Lung (tissue), 12 donors: ENCODE data around the gene TM7SF2. TPM values are rescaled to one million over a fixed set of nuclear protein-coding genes. Genes with fewer than 3 reads are reported as not detected.

Experiments used
- ATAC-seq: fragments of 200-7000 bp; cut with Tn5 transposase; one replicate; pipeline ENCODE4 v1.9.1; 2020; ENCODE audit warnings: moderate number of reproducible peaks; ENCODE audit not compliant: insufficient read depth, low FRiP score
- DNase-seq, 3 donors: peaks; one replicate each; pipeline ENCODE4 v3.0.0-alpha.2; 2013 to 2017
- H3K27ac ChIP-seq, 2 donors: one replicate each; pipeline ENCODE4 v1.5.1; 2013; ENCODE audit warnings: mild to moderate bottlenecking in 2 of 2, moderate library complexity in 2 of 2, control low read depth in 1 of 2, inconsistent platforms in 1 of 2, low read depth in 1 of 2, low read length in 1 of 2
- H3K27me3 ChIP-seq, 3 donors: one replicate each; pipeline ENCODE4 v1.5.1; 2013; ENCODE audit warnings: low read length in 2 of 3; ENCODE audit not compliant: control insufficient read depth in 3 of 3, insufficient read depth in 3 of 3
- H3K36me3 ChIP-seq, 4 donors: one replicate each; pipeline ENCODE4 v1.5.1; 2013; ENCODE audit warnings: low read length in 4 of 4, mild to moderate bottlenecking in 1 of 4, moderate library complexity in 1 of 4; ENCODE audit not compliant: control insufficient read depth in 4 of 4, insufficient read depth in 4 of 4
- H3K4me1 ChIP-seq, 5 donors: one replicate each; pipeline ENCODE4 v1.5.1; 2013; ENCODE audit warnings: low read length in 5 of 5, mild to moderate bottlenecking in 2 of 5, moderate library complexity in 1 of 5; ENCODE audit not compliant: control insufficient read depth in 5 of 5, insufficient read depth in 5 of 5
- H3K4me3 ChIP-seq: one replicate; pipeline ENCODE4 v1.5.1; 2013; ENCODE audit warnings: mild to moderate bottlenecking, control low read depth, moderate library complexity
- H3K9ac ChIP-seq, 2 donors: one replicate each; pipeline ENCODE4 v1.5.1; 2013; ENCODE audit warnings: low read length in 2 of 2, control low read depth in 1 of 2; ENCODE audit not compliant: insufficient read depth in 1 of 2
- H3K9me3 ChIP-seq, 4 donors: one replicate each; pipeline ENCODE4 v1.5.1; 2013; ENCODE audit warnings: low read length in 3 of 4, mild to moderate bottlenecking in 1 of 4, moderate library complexity in 1 of 4; ENCODE audit not compliant: control insufficient read depth in 4 of 4, insufficient read depth in 3 of 4
- CTCF ChIP-seq: IDR thresholded peaks from 2 replicates; pipeline ENCODE4 v1.5.1; 2012; ENCODE audit warnings: mild to moderate bottlenecking; ENCODE audit errors: control extremely low read depth, extremely low read depth
- WGBS, 2 donors: extraction: QIAGEN DNeasy Blood & Tissue Kit; methylation state at CpG; one replicate each; pipeline ENCODE4 v1.1.7; 2013; 5-methylcytosine and 5-hydroxymethylcytosine counted together
- polyA plus RNA-seq, 2 donors: library from polyadenylated mRNA; stranded (reverse); fragments of 200-250 nt; gene quantifications; one replicate each; pipeline ENCODE4 v1.2.1, GENCODE V29; 2013
- total RNA-seq, 2 donors: library from RNA; depleted of rRNA in 1 of 2; stranded (reverse); fragments of >200 nt in 1 of 2; gene quantifications; one replicate each; pipeline ENCODE4 v1.2.1, GENCODE V29; 2014 to 2021
- donor health status: control.
- donor health status: control.
- donor health status: Bipolar disorder and iron deficiency.
- donor health status: healthy.
- donor health status: DM: yes; HTN: yes; CAD: no.

TM7SF2 gene
- total and polyA plus RNA-seq, 4 donors = 30.3 to 82.7 (median 54.7) TPM

- DNase-seq (no peak), ATAC-seq (no peak)
- TF ChIP-seq CTCF = no peak
- Histone ChIP-seq H3K9ac (peak overlapping the region; percentile 94 to 97), H3K27me3 (no peaks in the 10 kb centered on the region), H3K27ac (peak overlapping the region; percentile 87 to 92), H3K9me3 (no peaks in the 10 kb centered on the region), H3K4me3 (peak overlapping the region; percentile 90), H3K4me1 (peaks cover 0 to 21% (median 7%) of the 10 kb centered on the region in 5 donors), H3K36me3 (peaks cover 15 to 39% (median 31%) of the 10 kb centered on the region in 4 donors)
- 2% methylated on average over 22 of the region's 22 CpGs for WGBS, 2 donors
Measured at GRCh38 chr11:65121447-65121864, 9.8 kb downstream of the TM7SF2 start.

GRCh38 chr11:65121865-65122696 lies 10.4 kb downstream of the TM7SF2 start, which contains the start of the genes FAU and MRPL49:
Gene FAU, minus strand, starts transcription at chr11:65122134. Its CDS starts 321 bp downstream, at chr11:65121813.
Gene MRPL49, plus strand, starts transcription at chr11:65122321. Its CDS starts 26 bp downstream, at chr11:65122347.
- no peaks in the 10 kb centered on the region for H3K27me3 ChIP-seq
- TF ChIP-seq CTCF = no peak
- H3K4me1 ChIP-seq = peaks cover 0 to 16% (median 7%) of the 10 kb centered on the region in 5 donors
- DNase-seq (peak; percentile 96 to 98 (median 97)), ATAC-seq (peak; percentile 83)
- H3K9me3 ChIP-seq = no peaks in the 10 kb centered on the region
- H3K9ac ChIP-seq = peak within 1 kb of the TSS; percentile 94 to 97
- H3K36me3 ChIP-seq = peaks cover 15 to 45% (median 34%) of the 10 kb centered on the region in 4 donors
- WGBS, 2 donors = 0 to 1% methylated on average over 64 of the region's 64 CpGs
- H3K4me3 ChIP-seq = peak within 1 kb of the TSS; percentile 90
- H3K27ac ChIP-seq = peak within 1 kb of the TSS; percentile 87 to 95

GRCh38 chr11:65124480-65125196 lies 13.0 kb downstream of the TM7SF2 start:
- no peak overlapping the region for H3K9ac ChIP-seq
- peaks cover 0 to 16% (median 7%) of the 10 kb centered on the region in 5 donors for H3K4me1 ChIP-seq
- no peak for TF ChIP-seq CTCF
- no peak overlapping the region for H3K27ac ChIP-seq
- ATAC-seq (no peak), DNase-seq (no peak)
- H3K4me3 ChIP-seq = no peak overlapping the region
- no peaks in the 10 kb centered on the region for H3K27me3 ChIP-seq
- peaks cover 24 to 54% (median 39%) of the 10 kb centered on the region in 4 donors for H3K36me3 ChIP-seq
- H3K9me3 ChIP-seq = no peaks in the 10 kb centered on the region
- WGBS, 2 donors = 93 to 95% methylated on average over 5 of the region's 5 CpGs
